Panc1 (cell line): ENCODE measurements around the gene IFIT3.

ENCODE experiments used
- REST ChIP-seq, 2 experiments: IDR thresholded peaks; 2 replicates each; pipeline ENCODE4 v1.6.1; 2011 to 2012; ENCODE audit warnings: low read depth in 2 of 2, control low read depth in 1 of 2, low read length in 1 of 2, mild to moderate bottlenecking in 1 of 2, moderate library complexity in 1 of 2; ENCODE audit not compliant: insufficient read depth in 1 of 2
- SIN3A ChIP-seq: IDR thresholded peaks from 2 replicates; pipeline ENCODE4 v1.6.1; 2012; ENCODE audit warnings: low read depth, mild to moderate bottlenecking, low read length, moderate library complexity, borderline replicate concordance; ENCODE audit not compliant: insufficient read depth
- TF ChIP-seq, protein P1 (sequence below): fragments of 450-650 bp; IDR thresholded peaks from 2 replicates; pipeline ENCODE4 v1.5.1; 2017; ENCODE audit warnings: mild to moderate bottlenecking

GRCh38 chr10:89382757-89383156 is 55.0 kb downstream of the IFIT3 start:
- TF ChIP-seq, protein P1, sequence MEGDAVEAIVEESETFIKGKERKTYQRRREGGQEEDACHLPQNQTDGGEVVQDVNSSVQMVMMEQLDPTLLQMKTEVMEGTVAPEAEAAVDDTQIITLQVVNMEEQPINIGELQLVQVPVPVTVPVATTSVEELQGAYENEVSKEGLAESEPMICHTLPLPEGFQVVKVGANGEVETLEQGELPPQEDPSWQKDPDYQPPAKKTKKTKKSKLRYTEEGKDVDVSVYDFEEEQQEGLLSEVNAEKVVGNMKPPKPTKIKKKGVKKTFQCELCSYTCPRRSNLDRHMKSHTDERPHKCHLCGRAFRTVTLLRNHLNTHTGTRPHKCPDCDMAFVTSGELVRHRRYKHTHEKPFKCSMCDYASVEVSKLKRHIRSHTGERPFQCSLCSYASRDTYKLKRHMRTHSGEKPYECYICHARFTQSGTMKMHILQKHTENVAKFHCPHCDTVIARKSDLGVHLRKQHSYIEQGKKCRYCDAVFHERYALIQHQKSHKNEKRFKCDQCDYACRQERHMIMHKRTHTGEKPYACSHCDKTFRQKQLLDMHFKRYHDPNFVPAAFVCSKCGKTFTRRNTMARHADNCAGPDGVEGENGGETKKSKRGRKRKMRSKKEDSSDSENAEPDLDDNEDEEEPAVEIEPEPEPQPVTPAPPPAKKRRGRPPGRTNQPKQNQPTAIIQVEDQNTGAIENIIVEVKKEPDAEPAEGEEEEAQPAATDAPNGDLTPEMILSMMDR: no peak
- no peak for TF ChIP-seq REST (IDR thresholded peaks at IDR 0.05; ENCODE audit: insufficient read depth in 1 of 2, low read depth in 2 of 2, low read length in 1 of 2)
- TF ChIP-seq SIN3A: no peak
